CD14-positive monocyte (primary cell): ENCODE data around the gene BAX. TPM values are rescaled to one million over a fixed set of nuclear protein-coding genes. Genes with fewer than 3 reads are reported as not detected.

Experiments used
- DNase-seq, 3 donors: peaks; one replicate each; pipeline ENCODE4 v3.0.0-alpha.2; 2011 to 2022
- H2AFZ ChIP-seq: 2 replicates; pipeline ENCODE4 v1.6.0; 2012; ENCODE audit warnings: mild to moderate bottlenecking, low read depth, low read length, inconsistent platforms; ENCODE audit not compliant: insufficient read depth, poor library complexity, severe bottlenecking
- H3K27ac ChIP-seq, 2 donors: 1 replicate in 1 of 2; 2 replicates in 1 of 2; pipeline ENCODE4 v1.5.1; 2012 to 2013; ENCODE audit warnings: low read length in 2 of 2, control low read depth in 1 of 2, inconsistent platforms in 1 of 2, low read depth in 1 of 2, mild to moderate bottlenecking in 1 of 2
- H3K27me3 ChIP-seq, 2 donors: one replicate each; pipeline versions ENCODE4 v1.6.0 to v1.6.1; 2011 to 2013; ENCODE audit warnings: low read length in 2 of 2; ENCODE audit not compliant: control insufficient read depth in 2 of 2, insufficient read depth in 2 of 2
- H3K36me3 ChIP-seq, 2 donors: replicated peaks in 1 of 2; 1 replicate in 1 of 2; 2 replicates in 1 of 2; pipeline versions ENCODE4 v1.5.1 to v1.6.1; 2012 to 2013; ENCODE audit warnings: low read length in 2 of 2, control low read depth in 1 of 2, inconsistent platforms in 1 of 2, mild to moderate bottlenecking in 1 of 2; ENCODE audit not compliant: insufficient read depth in 2 of 2, control insufficient read depth in 1 of 2
- H3K4me1 ChIP-seq, 2 donors: 1 replicate in 1 of 2; 2 replicates in 1 of 2; pipeline versions ENCODE4 v1.5.1 to v1.6.1; 2012 to 2013; ENCODE audit warnings: low read length in 2 of 2, control low read depth in 1 of 2, inconsistent platforms in 1 of 2, mild to moderate bottlenecking in 1 of 2, moderate library complexity in 1 of 2; ENCODE audit not compliant: insufficient read depth in 2 of 2, control insufficient read depth in 1 of 2
- H3K4me2 ChIP-seq: replicated peaks from 2 replicates; pipeline ENCODE3; 2012; ENCODE audit warnings: low read length, moderate library complexity, mild to moderate bottlenecking; ENCODE audit not compliant: poor library complexity, severe bottlenecking; ENCODE audit errors: extremely low read depth
- H3K4me3 ChIP-seq, 3 experiments: fragments of 200-600 bp in 1 of 3; sonication (generic) in 1 of 3; replicated peaks in 1 of 3; 1 replicate in 2 of 3; 2 replicates in 1 of 3; pipeline ENCODE4 v1.5.1; 2011 to 2013; ENCODE audit warnings: low read length in 3 of 3, mild to moderate bottlenecking in 3 of 3, control low read depth in 2 of 3, low read depth in 2 of 3, inconsistent platforms in 1 of 3, moderate library complexity in 1 of 3
- H3K79me2 ChIP-seq: 2 replicates; pipeline ENCODE4 v1.6.0; 2012; ENCODE audit warnings: mild to moderate bottlenecking, control low read depth, inconsistent platforms, low read length, moderate library complexity; ENCODE audit not compliant: insufficient read depth
- H3K9ac ChIP-seq: 2 replicates; pipeline ENCODE4 v1.6.0; 2017; ENCODE audit warnings: low read length, mild to moderate bottlenecking; ENCODE audit not compliant: insufficient read depth, poor library complexity, severe bottlenecking
- H3K9me3 ChIP-seq, 2 donors: replicated peaks in 1 of 2; 1 replicate in 1 of 2; 2 replicates in 1 of 2; pipeline versions ENCODE4 v1.5.1 to v1.6.1; 2012 to 2013; ENCODE audit warnings: low read length in 2 of 2, control low read depth in 1 of 2; ENCODE audit not compliant: control insufficient read depth in 1 of 2, insufficient read depth in 1 of 2
- H4K20me1 ChIP-seq: 2 replicates; pipeline ENCODE4 v1.6.0; 2012; ENCODE audit warnings: mild to moderate bottlenecking, low read length, control low read depth, moderate library complexity; ENCODE audit not compliant: insufficient read depth
- H3K27ac Mint-ChIP-seq, 7 donors: one replicate each; pipeline ENCODE4 v1.8.0; 2020; ENCODE audit warnings: mild to moderate bottlenecking in 7 of 7, mixed read lengths in 7 of 7, moderate library complexity in 6 of 7, inconsistent platforms in 2 of 7
- H3K27me3 Mint-ChIP-seq, 3 donors: one replicate each; pipeline ENCODE4 v1.8.0; 2021 to 2022; ENCODE audit warnings: low read depth in 3 of 3, mild to moderate bottlenecking in 3 of 3, mixed read lengths in 3 of 3, moderate library complexity in 3 of 3, inconsistent platforms in 1 of 3
- H3K36me3 Mint-ChIP-seq, 2 donors: one replicate each; pipeline ENCODE4 v1.8.0; 2020; ENCODE audit warnings: mixed read lengths in 2 of 2, inconsistent platforms in 1 of 2, mild to moderate bottlenecking in 1 of 2
- H3K4me1 Mint-ChIP-seq: one replicate; pipeline ENCODE4 v1.8.0; 2020; ENCODE audit warnings: mild to moderate bottlenecking, mixed read lengths
- H3K4me3 Mint-ChIP-seq, 2 donors: one replicate each; pipeline ENCODE4 v1.8.0; 2020; ENCODE audit warnings: mild to moderate bottlenecking in 2 of 2, mixed read lengths in 2 of 2, moderate library complexity in 1 of 2
- H3K9me3 Mint-ChIP-seq, 7 donors: one replicate each; pipeline ENCODE4 v1.8.0; 2020 to 2022; ENCODE audit warnings: mixed read lengths in 7 of 7, mild to moderate bottlenecking in 6 of 7, moderate library complexity in 6 of 7, inconsistent platforms in 2 of 7
- WGBS: methylation state at CpG from one replicate; pipeline ENCODE4 v1.1.5; 2013; ENCODE audit warnings: missing lambda C conversion rate; ENCODE audit not compliant: insufficient coverage; 5-methylcytosine and 5-hydroxymethylcytosine counted together
- intact Hi-C, 2 donors: fragments of 100-400 bp; cut with micrococcal nuclease; formaldehyde crosslinking; loops; one replicate each; pipeline versions ENCODE4 v1.15.0 to v1.15.1; 2023
- polyA plus RNA-seq, 3 donors: library from polyadenylated mRNA; depleted of rRNA in 1 of 3; unstranded in 2 of 3; stranded (reverse) in 1 of 3; fragments of 300-500 nt in 2 of 3; fragments of >200 nt in 1 of 3; fragmentation: Illumina TruSeq in 2 of 3; gene quantifications; 1 replicate in 2 of 3; 2 replicates in 1 of 3; pipeline ENCODE4 v1.2.3, GENCODE V29; 2012 to 2021
- TF ChIP-seq, protein P1 (sequence below): fragments of 200-600 bp; IDR thresholded peaks from one replicate; pipeline ENCODE4 v1.8.0; 2022; ENCODE audit warnings: antibody characterized with exemption, mild to moderate bottlenecking

BAX gene
- polyA plus RNA-seq, 3 donors = 69.2 to 135 (median 80.5) TPM

DNA sequence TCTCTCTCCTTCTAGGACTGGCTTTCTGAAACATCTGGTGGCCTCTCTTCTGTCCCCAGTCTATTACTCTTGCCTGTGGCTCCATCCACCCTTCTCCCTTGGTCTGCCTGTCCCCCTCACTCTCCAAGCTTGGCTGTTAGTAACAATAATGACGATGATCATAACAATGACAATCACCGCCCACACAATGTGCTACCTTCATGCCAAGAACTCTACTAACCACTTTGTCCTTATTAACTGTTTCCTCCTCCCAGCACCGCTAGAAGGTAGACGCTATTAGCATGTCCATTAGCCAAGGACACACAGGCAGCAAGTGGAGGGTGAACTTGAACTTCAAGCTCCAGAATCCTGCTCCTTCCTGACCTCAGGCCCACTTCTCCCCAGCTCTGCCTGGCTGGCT is 35.7 kb downstream of the BAX start:
- Histone ChIP-seq H3K9me3 (no peaks in the 10 kb centered on the region), H3K27me3 (no peaks in the 10 kb centered on the region), H3K4me1 (peaks cover 25 to 40% of the 10 kb centered on the region in 2 donors), H3K9ac (no peak overlapping the region), H3K79me2 (peaks cover 53% of the 10 kb centered on the region), H3K4me2 (no peak overlapping the region), H2AFZ (no peak overlapping the region), H3K36me3 (peaks cover 25 to 47% of the 10 kb centered on the region in 2 donors), H3K4me3 (no peak overlapping the region), H3K27ac (no peak overlapping the region), H4K20me1 (peaks cover 8% of the 10 kb centered on the region)
- peaks cover 0 to 5% (median 0%) of the 10 kb centered on the region in 3 donors for H3K27me3 Mint-ChIP-seq
- H3K36me3 Mint-ChIP-seq = peaks cover 31 to 55% of the 10 kb centered on the region in 2 donors
- H3K4me3 Mint-ChIP-seq = no peak overlapping the region
- no peak for DNase-seq
- 100% methylated on average over 1 of the region's 4 CpGs for WGBS
- TF ChIP-seq, protein P1, sequence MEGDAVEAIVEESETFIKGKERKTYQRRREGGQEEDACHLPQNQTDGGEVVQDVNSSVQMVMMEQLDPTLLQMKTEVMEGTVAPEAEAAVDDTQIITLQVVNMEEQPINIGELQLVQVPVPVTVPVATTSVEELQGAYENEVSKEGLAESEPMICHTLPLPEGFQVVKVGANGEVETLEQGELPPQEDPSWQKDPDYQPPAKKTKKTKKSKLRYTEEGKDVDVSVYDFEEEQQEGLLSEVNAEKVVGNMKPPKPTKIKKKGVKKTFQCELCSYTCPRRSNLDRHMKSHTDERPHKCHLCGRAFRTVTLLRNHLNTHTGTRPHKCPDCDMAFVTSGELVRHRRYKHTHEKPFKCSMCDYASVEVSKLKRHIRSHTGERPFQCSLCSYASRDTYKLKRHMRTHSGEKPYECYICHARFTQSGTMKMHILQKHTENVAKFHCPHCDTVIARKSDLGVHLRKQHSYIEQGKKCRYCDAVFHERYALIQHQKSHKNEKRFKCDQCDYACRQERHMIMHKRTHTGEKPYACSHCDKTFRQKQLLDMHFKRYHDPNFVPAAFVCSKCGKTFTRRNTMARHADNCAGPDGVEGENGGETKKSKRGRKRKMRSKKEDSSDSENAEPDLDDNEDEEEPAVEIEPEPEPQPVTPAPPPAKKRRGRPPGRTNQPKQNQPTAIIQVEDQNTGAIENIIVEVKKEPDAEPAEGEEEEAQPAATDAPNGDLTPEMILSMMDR = no peak
- peaks cover 0 to 1% (median 0%) of the 10 kb centered on the region in 7 donors for H3K9me3 Mint-ChIP-seq
- intact Hi-C loops = loop anchor here in 1 of 2 donors (10.0 kb wide), 1 partner anchor 666 kb away; the partner anchor contains the start of gene EMP3
- H3K4me1 Mint-ChIP-seq = peaks cover 26% of the 10 kb centered on the region
- H3K27ac Mint-ChIP-seq = peak overlapping the region in 2 of 7 donors; percentile 6 to 87

DNA sequence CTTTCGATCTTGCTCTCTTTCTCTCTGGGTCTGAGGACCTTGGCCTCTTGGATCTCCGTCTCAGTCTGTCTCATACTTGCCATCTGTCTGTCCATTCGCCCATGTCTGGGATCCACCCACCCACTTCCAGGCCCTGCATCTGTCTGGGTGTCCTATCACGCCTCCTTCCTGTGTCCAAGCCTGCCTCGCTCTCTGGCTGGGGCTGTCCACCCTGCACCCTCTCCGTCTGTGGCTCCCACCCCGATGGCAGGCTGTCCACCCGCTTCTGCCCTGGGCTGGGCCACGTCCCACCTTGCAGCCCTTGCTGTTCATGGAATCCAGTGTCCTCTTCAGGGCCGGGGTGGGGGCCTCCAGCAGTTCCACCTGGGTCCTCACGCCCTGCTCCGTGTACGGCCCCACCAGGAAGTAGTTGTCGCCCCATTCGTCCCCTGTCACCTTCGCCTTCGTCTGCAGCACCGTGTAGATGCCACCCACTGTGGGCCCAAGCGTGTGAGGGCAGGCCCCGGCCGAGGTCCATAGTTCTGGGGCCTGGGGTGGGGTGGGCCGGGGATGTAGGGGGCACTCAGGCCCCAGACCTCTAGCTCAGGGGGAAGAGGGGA is 36.4 kb downstream of the BAX start:
- H3K36me3 Mint-ChIP-seq = peaks cover 25 to 50% of the 10 kb centered on the region in 2 donors
- no peak overlapping the region for H3K4me3 Mint-ChIP-seq
- Histone ChIP-seq H2AFZ (no peak overlapping the region), H3K4me3 (no peak overlapping the region), H3K4me2 (no peak overlapping the region), H3K9me3 (no peaks in the 10 kb centered on the region), H3K27me3 (no peaks in the 10 kb centered on the region), H3K27ac (peak overlapping the region in 1 of 2 donors; percentile 94), H3K9ac (no peak overlapping the region), H4K20me1 (peaks cover 8% of the 10 kb centered on the region), H3K79me2 (peaks cover 60% of the 10 kb centered on the region), H3K36me3 (peaks cover 18 to 40% of the 10 kb centered on the region in 2 donors), H3K4me1 (peaks cover 25 to 40% of the 10 kb centered on the region in 2 donors)
- peak overlapping the region in 4 of 7 donors; percentile 59 to 76 (median 70) for H3K27ac Mint-ChIP-seq
- no peak for DNase-seq
- TF ChIP-seq, protein P1 = no peak
- H3K9me3 Mint-ChIP-seq = peaks cover 0 to 1% (median 0%) of the 10 kb centered on the region in 7 donors
- H3K27me3 Mint-ChIP-seq = peaks cover 0 to 5% (median 0%) of the 10 kb centered on the region in 3 donors
- 97% methylated on average over 20 of the region's 22 CpGs for WGBS
- intact Hi-C loops = loop anchor here in 1 of 2 donors (10.0 kb wide), 1 partner anchor 666 kb away; the partner anchor contains the start of gene EMP3
- H3K4me1 Mint-ChIP-seq = peaks cover 26% of the 10 kb centered on the region
